ENCODE data around the gene LCE7A. TPM values are rescaled to one million over a fixed set of nuclear protein-coding genes. Genes with fewer than 3 reads are reported as not detected.

Gene LCE7A
- total and polyA plus RNA-seq, 2 donors (not counting 3 experiments of a cell fraction or from before 2014, with no cell fraction given), result not detected

DNA sequence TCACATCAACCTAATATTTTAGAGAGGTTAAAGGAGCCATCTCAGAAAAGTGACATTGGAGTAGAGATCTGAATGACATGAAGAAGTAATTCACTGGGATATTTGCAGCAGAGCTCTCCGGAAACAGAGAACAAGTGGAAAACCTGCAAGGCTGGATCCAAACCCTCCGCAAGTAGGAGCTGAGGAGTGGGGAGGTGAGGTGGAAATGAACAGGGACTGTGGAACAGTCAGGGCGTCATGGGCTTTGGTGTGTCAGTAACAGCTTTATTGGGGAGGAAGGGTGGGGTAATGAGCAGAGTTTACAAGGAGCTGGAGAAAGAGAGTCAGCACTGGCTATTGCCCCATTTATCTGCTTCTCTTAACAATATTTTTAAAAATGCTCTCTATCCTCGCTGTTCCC is 39.2 kb downstream of the LCE7A start:
- no peaks in the 10 kb centered on the region for H3K4me1 ChIP-seq (ENCODE audit: control insufficient read depth, extremely low read depth, insufficient read depth, low read length)
- no peak overlapping the region for H2AFZ ChIP-seq (ENCODE audit: low read depth, low read length)
- dilution Hi-C loops (cut with MboI; ENCODE audit: extremely low pct_ligation_motif_present, low sequenced_read_pairs) (no loop called here), intact Hi-C loops (cut with micrococcal nuclease) (no loop called here)
- DNase-seq (ENCODE audit: low read depth, low spot score), result no peak
- no peaks in the 10 kb centered on the region for H3K27me3 ChIP-seq (ENCODE audit: control insufficient read depth in 2 of 2, insufficient read depth in 2 of 2, low read length in 2 of 2)
- CTCF ChIA-PET, result no interaction called here
- H3K9me1 ChIP-seq (replicated peaks; ENCODE audit: control insufficient read depth, extremely low read depth, insufficient read depth, low read length), result no peaks in the 10 kb centered on the region
- no peaks in the 10 kb centered on the region for H3K9me3 ChIP-seq (replicated peaks; ENCODE audit: control insufficient read depth, insufficient read depth, low read length)
- BruUV-seq (replicated peaks), result no TSS peak
- H3K4me2 ChIP-seq (ENCODE audit: insufficient read depth, low read length), result no peak overlapping the region
- H3K27ac ChIP-seq (ENCODE audit: insufficient read depth, low read depth, low read length), result no peak overlapping the region
- no peaks in the 10 kb centered on the region for H3K36me3 ChIP-seq (ENCODE audit: control insufficient read depth in 2 of 2, extremely low read depth in 1 of 2, insufficient read depth in 2 of 2, low read length in 2 of 2)
- no peaks in the 10 kb centered on the region for H3K79me2 ChIP-seq (ENCODE audit: control insufficient read depth, insufficient read depth, low read length)
- no peaks in the 10 kb centered on the region for H4K20me1 ChIP-seq (replicated peaks; ENCODE audit: control insufficient read depth, extremely low read depth, insufficient read depth, low read length)
- H3K4me3 ChIP-seq (replicated peaks in 1 of 3; ENCODE audit: insufficient read depth in 1 of 3, low read depth in 1 of 3, low read length in 3 of 3), result no peak overlapping the region
- POLR2A ChIA-PET, result no interaction called here
- no peak overlapping the region for H3K9ac ChIP-seq (replicated peaks; ENCODE audit: extremely low read depth, insufficient read depth, low read length)
- TF ChIP-seq, protein P1, sequence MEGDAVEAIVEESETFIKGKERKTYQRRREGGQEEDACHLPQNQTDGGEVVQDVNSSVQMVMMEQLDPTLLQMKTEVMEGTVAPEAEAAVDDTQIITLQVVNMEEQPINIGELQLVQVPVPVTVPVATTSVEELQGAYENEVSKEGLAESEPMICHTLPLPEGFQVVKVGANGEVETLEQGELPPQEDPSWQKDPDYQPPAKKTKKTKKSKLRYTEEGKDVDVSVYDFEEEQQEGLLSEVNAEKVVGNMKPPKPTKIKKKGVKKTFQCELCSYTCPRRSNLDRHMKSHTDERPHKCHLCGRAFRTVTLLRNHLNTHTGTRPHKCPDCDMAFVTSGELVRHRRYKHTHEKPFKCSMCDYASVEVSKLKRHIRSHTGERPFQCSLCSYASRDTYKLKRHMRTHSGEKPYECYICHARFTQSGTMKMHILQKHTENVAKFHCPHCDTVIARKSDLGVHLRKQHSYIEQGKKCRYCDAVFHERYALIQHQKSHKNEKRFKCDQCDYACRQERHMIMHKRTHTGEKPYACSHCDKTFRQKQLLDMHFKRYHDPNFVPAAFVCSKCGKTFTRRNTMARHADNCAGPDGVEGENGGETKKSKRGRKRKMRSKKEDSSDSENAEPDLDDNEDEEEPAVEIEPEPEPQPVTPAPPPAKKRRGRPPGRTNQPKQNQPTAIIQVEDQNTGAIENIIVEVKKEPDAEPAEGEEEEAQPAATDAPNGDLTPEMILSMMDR (IDR thresholded peaks at IDR 0.05; ENCODE audit: extremely low read depth in 1 of 2, insufficient read depth in 1 of 2, low read depth in 1 of 2, low read length in 2 of 2), result no peak
- TF ChIP-seq POLR2A (IDR thresholded peaks at IDR 0.05; ENCODE audit: low read depth, low read length), result no peak
- TF ChIP-seq GATA2 (IDR thresholded peaks at IDR 0.05; ENCODE audit: insufficient read depth, insufficient read length, low read depth, low read length), result no peak
- TF ChIP-seq, protein P2, sequence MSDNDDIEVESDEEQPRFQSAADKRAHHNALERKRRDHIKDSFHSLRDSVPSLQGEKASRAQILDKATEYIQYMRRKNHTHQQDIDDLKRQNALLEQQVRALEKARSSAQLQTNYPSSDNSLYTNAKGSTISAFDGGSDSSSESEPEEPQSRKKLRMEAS (IDR thresholded peaks at IDR 0.05; ENCODE audit: insufficient read depth, insufficient read length), result no peak
- TF ChIP-seq FOS (IDR thresholded peaks at IDR 0.05; ENCODE audit: borderline replicate concordance, insufficient read depth, low read length), result no peak
- TF ChIP-seq EZH2 (IDR thresholded peaks at IDR 0.05; ENCODE audit: borderline replicate concordance, low read depth, low read length, severe bottlenecking), result no peak
- no peak for TF ChIP-seq JUN (IDR thresholded peaks at IDR 0.05; ENCODE audit: borderline replicate concordance, insufficient read depth, insufficient read length, low read depth)
- FAIRE-seq, result no peak
